HEK293 (cell line): ENCODE data around the gene DRC7.
A peak's percentile ranks its signal among the peaks of the same experiment; 100 is the strongest.

ENCODE experiments used
- CTCF ChIA-PET: fragments of 350-600 bp; formaldehyde crosslinking; extraction: SDS; loops from one replicate; lab custom pipeline; 2021; ENCODE audit warnings: antibody characterized with exemption; lab: Yijun Ruan, JAX
- POLR2A ChIA-PET: fragments of 300-600 bp; formaldehyde crosslinking; extraction: SDS; loops from one replicate; lab custom pipeline; 2020; ENCODE audit warnings: antibody characterized with exemption, inconsistent platforms; lab: Yijun Ruan, JAX
- H3K27ac ChIP-seq: fragments of 200-500 bp; sonication (Bioruptor generic); 2 replicates; pipeline ENCODE4 v1.5.1; 2014; ENCODE audit warnings: low read depth, low read length, control low read depth, inconsistent platforms; ENCODE audit errors: extremely low read depth
- H3K36me3 ChIP-seq, 2 experiments: fragments of 200-500 bp in 1 of 2; sonication (Bioruptor generic) in 1 of 2; 1 replicate in 1 of 2; 2 replicates in 1 of 2; pipeline ENCODE4 v1.5.1; 2014 to 2017; ENCODE audit warnings: inconsistent platforms in 2 of 2, low read length in 2 of 2; ENCODE audit not compliant: control insufficient read depth in 2 of 2, insufficient read depth in 1 of 2
- H3K4me1 ChIP-seq: fragments of 200-500 bp; sonication (Bioruptor generic); 2 replicates; pipeline ENCODE4 v1.5.1; 2014; ENCODE audit warnings: mild to moderate bottlenecking, low read length, inconsistent platforms; ENCODE audit not compliant: control insufficient read depth, insufficient read depth
- H3K4me3 ChIP-seq: 2 replicates; pipeline ENCODE4 v1.5.1; 2011; ENCODE audit warnings: low read depth, mild to moderate bottlenecking, control low read depth, low read length, moderate library complexity
- H3K9me3 ChIP-seq: fragments of 200-500 bp; sonication (Bioruptor generic); 2 replicates; pipeline ENCODE4 v1.5.1; 2014; ENCODE audit warnings: low read depth, low read length, inconsistent platforms; ENCODE audit not compliant: control insufficient read depth, insufficient read depth
- EGR2 ChIP-seq: fragments of 450-650 bp; formaldehyde crosslinking; IDR thresholded peaks from 2 replicates; pipeline ENCODE4 v1.5.1; 2016; ENCODE audit warnings: low read depth, missing biosample characterization, missing genetic modification characterization
- INSM2 ChIP-seq: fragments of 450-650 bp; formaldehyde crosslinking; IDR thresholded peaks from 2 replicates; pipeline ENCODE4 v1.5.1; 2016; ENCODE audit warnings: missing biosample characterization, missing genetic modification characterization
- KLF1 ChIP-seq: fragments of 450-650 bp; formaldehyde crosslinking; IDR thresholded peaks from 2 replicates; pipeline ENCODE4 v1.5.1; 2016; ENCODE audit warnings: missing biosample characterization, missing genetic modification characterization
- KLF10 ChIP-seq: fragments of 450-650 bp; IDR thresholded peaks from 2 replicates; pipeline ENCODE4 v1.5.1; 2018; ENCODE audit warnings: missing biosample characterization, mild to moderate bottlenecking, missing genetic modification characterization
- KLF8 ChIP-seq: fragments of 450-650 bp; formaldehyde crosslinking; IDR thresholded peaks from 2 replicates; pipeline ENCODE4 v1.5.1; 2016; ENCODE audit warnings: missing biosample characterization, missing genetic modification characterization
- KLF9 ChIP-seq: fragments of 450-650 bp; formaldehyde crosslinking; IDR thresholded peaks from 2 replicates; pipeline ENCODE4 v1.5.1; 2016; ENCODE audit warnings: missing biosample characterization, missing genetic modification characterization, low read depth
- PRDM4 ChIP-seq: fragments of 450-650 bp; formaldehyde crosslinking; IDR thresholded peaks from 2 replicates; pipeline ENCODE4 v1.5.1; 2017; ENCODE audit warnings: missing biosample characterization, missing genetic modification characterization
- SCRT2 ChIP-seq: fragments of 450-650 bp; formaldehyde crosslinking; IDR thresholded peaks from 2 replicates; pipeline ENCODE4 v1.5.1; 2016; ENCODE audit warnings: missing biosample characterization, missing genetic modification characterization
- WT1 ChIP-seq: fragments of 450-650 bp; formaldehyde crosslinking; IDR thresholded peaks from 2 replicates; pipeline ENCODE4 v1.5.1; 2016; ENCODE audit warnings: missing biosample characterization, missing genetic modification characterization
- YY1 ChIP-seq: fragments of 450-650 bp; formaldehyde crosslinking; IDR thresholded peaks from 2 replicates; pipeline ENCODE4 v1.5.1; 2018; ENCODE audit warnings: missing biosample characterization, missing genetic modification characterization
- ZBTB7A ChIP-seq: fragments of 450-650 bp; formaldehyde crosslinking; IDR thresholded peaks from 2 replicates; pipeline ENCODE4 v1.5.1; 2016; ENCODE audit warnings: low read depth, missing biosample characterization, missing genetic modification characterization
- ZFHX2 ChIP-seq: fragments of 450-650 bp; formaldehyde crosslinking; conservative IDR thresholded peaks from 2 replicates; pipeline ENCODE4 v1.5.1; 2016; ENCODE audit warnings: missing biosample characterization, missing genetic modification characterization
- ZNF16 ChIP-seq: fragments of 450-650 bp; formaldehyde crosslinking; IDR thresholded peaks from 2 replicates; pipeline ENCODE4 v1.5.1; 2016; ENCODE audit warnings: low read depth, missing biosample characterization, missing genetic modification characterization
- ZNF169 ChIP-seq: fragments of 450-650 bp; formaldehyde crosslinking; IDR thresholded peaks from 2 replicates; pipeline ENCODE4 v1.5.1; 2016; ENCODE audit warnings: missing biosample characterization, missing genetic modification characterization
- ZNF248 ChIP-seq: fragments of 450-650 bp; formaldehyde crosslinking; IDR thresholded peaks from 2 replicates; pipeline ENCODE4 v1.5.1; 2017; ENCODE audit warnings: missing biosample characterization, missing genetic modification characterization
- ZNF335 ChIP-seq: fragments of 450-650 bp; formaldehyde crosslinking; conservative IDR thresholded peaks from 2 replicates; pipeline ENCODE4 v1.5.1; 2016; ENCODE audit warnings: missing biosample characterization, missing genetic modification characterization
- ZNF558 ChIP-seq: fragments of 450-650 bp; formaldehyde crosslinking; IDR thresholded peaks from 2 replicates; pipeline ENCODE4 v1.5.1; 2016; ENCODE audit warnings: missing biosample characterization, missing genetic modification characterization
- ZNF561 ChIP-seq: fragments of 450-650 bp; IDR thresholded peaks from 2 replicates; pipeline ENCODE4 v1.5.1; 2018; ENCODE audit warnings: missing biosample characterization, missing genetic modification characterization, borderline replicate concordance
- ZNF621 ChIP-seq: fragments of 450-650 bp; formaldehyde crosslinking; IDR thresholded peaks from 2 replicates; pipeline ENCODE4 v1.5.1; 2017; ENCODE audit warnings: missing biosample characterization, missing genetic modification characterization
- ZNF658 ChIP-seq: fragments of 450-650 bp; formaldehyde crosslinking; IDR thresholded peaks from 2 replicates; pipeline ENCODE4; 2016; ENCODE audit warnings: missing biosample characterization, missing genetic modification characterization
- ZNF670 ChIP-seq: fragments of 450-650 bp; formaldehyde crosslinking; IDR thresholded peaks from 2 replicates; pipeline ENCODE4 v1.5.1; 2016; ENCODE audit warnings: missing biosample characterization, missing genetic modification characterization, low read depth
- ZNF777 ChIP-seq: fragments of 450-650 bp; formaldehyde crosslinking; IDR thresholded peaks from 2 replicates; pipeline ENCODE4 v1.5.1; 2017; ENCODE audit warnings: missing biosample characterization, missing genetic modification characterization, borderline replicate concordance

DRC7 gene

DNA sequence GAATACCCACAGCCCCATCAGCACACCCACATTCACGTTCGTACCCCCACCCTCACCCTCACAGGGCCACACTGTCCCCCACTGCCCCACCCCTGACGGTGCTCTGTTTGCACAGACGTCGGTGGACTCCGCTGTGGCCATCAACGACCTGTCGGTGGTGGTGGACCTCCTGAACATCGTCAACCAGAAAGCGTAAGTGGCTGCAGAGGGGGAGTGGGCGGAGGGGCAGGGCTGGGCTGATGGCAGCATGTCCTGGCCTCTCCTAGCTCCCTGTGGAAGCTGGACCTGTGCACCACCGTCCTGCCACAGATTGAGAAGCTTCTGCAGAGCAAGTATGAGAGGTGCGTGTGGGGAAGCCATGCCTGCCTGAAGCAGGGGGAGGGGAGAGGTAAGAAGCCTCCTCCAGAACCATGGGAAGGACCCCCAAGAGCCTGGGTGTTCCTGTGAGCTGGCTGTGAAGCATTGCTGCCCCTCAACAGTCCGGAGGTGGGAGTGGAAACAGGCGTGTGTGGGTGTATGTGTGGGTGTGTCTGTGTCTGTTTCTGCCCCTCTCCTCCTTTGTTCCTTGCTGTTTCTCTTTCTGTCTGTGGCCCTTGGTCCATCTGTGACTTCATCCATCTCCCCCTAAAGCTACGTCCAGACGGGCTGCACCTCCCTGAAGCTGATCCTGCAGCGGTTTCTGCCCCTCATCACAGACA, 61.3 kb downstream of the DRC7 start:
- no peak overlapping the region for H3K27ac ChIP-seq
- peaks cover 0 to 91% of the 10 kb centered on the region in 2 experiments; a peak in 1 of 3 replicates for H3K36me3 ChIP-seq
- no peaks in the 10 kb centered on the region for H3K9me3 ChIP-seq
- ChIA-PET POLR2A (interaction anchor here (0.6 kb wide), 1 partner anchor 106 kb away, joined by 6 read pairs; no protein-coding TSS in a partner anchor), CTCF (interaction anchor here (0.6 to 3.3 kb wide), 15 partner anchors 8 to 366 kb away, joined by 3 to 20 read pairs (median 3); no protein-coding TSS in a partner anchor)
- TF ChIP-seq ZFHX2 (tag by site-specific recombination) (peak; percentile 87), EGR2 (tag by site-specific recombination) (peak; percentile 94), KLF9 (tag by site-specific recombination) (peak; percentile 62), ZNF670 (tag by site-specific recombination) (no peak), PRDM4 (tag by site-specific recombination) (0 out of 2 replicates have a peak, but pooled peaks have one; percentile 26), KLF8 (0 out of 2 replicates have a peak, but pooled peaks have one; percentile 13), KLF1 (peak; percentile 82; the same call in 1 of the 2 replicates), ZNF335 (no peak), ZNF658 (tag by site-specific recombination) (no peak)
- no peak overlapping the region for H3K4me3 ChIP-seq
- H3K4me1 ChIP-seq = no peaks in the 10 kb centered on the region

DNA sequence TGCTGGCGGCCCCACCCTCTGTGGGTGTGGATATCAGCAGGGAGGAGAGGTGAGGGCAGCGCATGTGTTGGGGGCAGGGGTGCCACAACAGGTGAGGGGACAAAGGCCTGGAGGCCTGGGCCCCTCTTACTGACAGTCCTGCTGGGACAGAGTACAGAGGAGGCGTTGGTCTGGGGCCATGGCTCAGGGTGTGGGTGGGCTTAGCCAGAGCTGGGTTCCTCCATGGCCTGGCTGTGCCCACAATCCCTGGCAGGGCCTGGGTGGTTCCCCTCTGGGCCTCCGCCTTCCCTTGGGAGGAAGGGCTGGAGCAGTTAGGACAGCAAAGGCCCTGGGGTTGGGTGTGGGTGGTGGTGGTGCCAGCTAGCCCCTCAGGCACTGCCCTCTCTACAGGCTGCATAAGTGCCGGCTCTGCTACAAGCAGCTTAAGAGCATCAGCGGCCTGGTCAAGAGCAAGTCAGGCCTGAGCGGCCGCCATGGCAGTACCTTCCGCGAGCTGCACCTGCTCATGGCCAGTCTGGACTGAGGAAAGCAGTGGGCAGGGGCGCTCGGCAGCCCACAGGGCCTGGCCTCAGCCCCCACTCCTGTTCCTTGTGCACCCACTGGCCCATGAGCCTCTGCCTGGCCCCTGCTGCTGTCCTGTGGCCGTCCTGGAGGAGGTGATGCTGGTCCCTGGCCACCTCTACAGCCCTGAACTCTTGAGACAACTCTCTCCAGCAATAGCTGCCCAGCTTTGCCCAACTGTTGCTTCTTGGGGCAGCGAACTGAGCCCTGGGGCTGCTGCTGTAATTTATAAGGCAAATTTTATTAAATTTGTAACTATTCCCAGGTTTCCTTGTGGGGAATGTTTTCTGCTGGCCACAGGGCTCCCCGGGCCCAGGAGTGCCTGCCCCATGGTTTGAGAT, 62.1 kb downstream of the DRC7 start:
- H3K9me3 ChIP-seq = no peaks in the 10 kb centered on the region
- peaks cover 0 to 83% of the 10 kb centered on the region in 2 experiments; a peak in 1 of 3 replicates for H3K36me3 ChIP-seq
- no peak overlapping the region for H3K4me3 ChIP-seq
- H3K4me1 ChIP-seq = no peaks in the 10 kb centered on the region
- ChIA-PET CTCF (interaction anchor here (0.6 to 3.3 kb wide), 24 partner anchors 9 to 365 kb away, joined by 3 to 20 read pairs (median 3); no protein-coding TSS in a partner anchor), POLR2A (no interaction called here)
- TF ChIP-seq WT1 (tag by site-specific recombination) = no peak
- TF ChIP-seq ZNF16 (tag by site-specific recombination) = no peak
- peak; percentile 66 for TF ChIP-seq KLF1
- TF ChIP-seq EGR2 (tag by site-specific recombination) = 0 out of 2 replicates have a peak, but pooled peaks have one; percentile 1
- peak; percentile 94 for TF ChIP-seq SCRT2 (tag by site-specific recombination)
- TF ChIP-seq ZFHX2 (tag by site-specific recombination) = peak; percentile 22; the same call in 1 of the 2 replicates
- no peak for TF ChIP-seq ZBTB7A (tag by site-specific recombination)
- TF ChIP-seq, all 188 proteins: peak for 4
- H3K27ac ChIP-seq = no peak overlapping the region

DNA sequence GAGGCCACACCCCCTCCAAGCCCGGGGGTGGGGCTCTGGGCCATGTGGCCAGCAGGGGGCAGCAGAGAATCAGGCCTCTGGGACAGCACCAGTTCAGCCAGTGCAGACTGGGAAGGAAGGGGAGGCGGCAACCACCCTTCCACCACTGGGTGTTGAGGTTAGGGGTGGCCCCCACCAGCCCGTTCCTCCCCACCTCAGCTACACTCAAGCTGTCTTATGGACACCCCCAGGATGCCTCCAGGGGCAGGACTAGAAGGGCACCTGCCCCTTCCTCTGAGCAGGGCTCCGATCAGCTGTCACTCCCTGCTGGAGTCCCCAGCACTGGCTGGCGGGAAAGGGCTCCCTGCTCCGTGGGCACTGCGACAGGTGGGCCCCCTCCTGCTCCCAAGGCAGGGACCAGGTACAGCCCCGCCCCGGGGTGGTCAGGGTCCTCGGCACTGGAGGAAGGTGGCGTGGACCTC, 62.8 kb downstream of the DRC7 start:
- Histone ChIP-seq H3K36me3 (peaks cover 0 to 76% of the 10 kb centered on the region in 2 experiments; a peak in 1 of 3 replicates), H3K4me3 (no peak overlapping the region), H3K9me3 (no peaks in the 10 kb centered on the region), H3K4me1 (no peaks in the 10 kb centered on the region), H3K27ac (no peak overlapping the region)
- ChIA-PET CTCF (interaction anchor here (0.6 to 3.3 kb wide), 21 partner anchors 11 to 364 kb away, joined by 3 to 20 read pairs (median 3); no protein-coding TSS in a partner anchor), POLR2A (no interaction called here)
- no peak for TF ChIP-seq ZNF777 (tag by site-specific recombination)
- TF ChIP-seq YY1 (tag by site-specific recombination) = no peak
- TF ChIP-seq KLF10 (tag by site-specific recombination) = peak; percentile 72
- TF ChIP-seq ZNF561 = no peak
- TF ChIP-seq ZNF558 (tag by site-specific recombination) = no peak
- TF ChIP-seq ZNF621 (tag by site-specific recombination) = no peak
- TF ChIP-seq PRDM4 (tag by site-specific recombination) = no peak
- TF ChIP-seq ZNF169 = no peak
- no peak for TF ChIP-seq ZBTB7A (tag by site-specific recombination)
- TF ChIP-seq KLF9 (tag by site-specific recombination) = peak; percentile 98
- TF ChIP-seq INSM2 (tag by site-specific recombination) = no peak
- TF ChIP-seq ZNF248 (tag by site-specific recombination) = no peak
